WTC11 (cell line): ENCODE data around the gene MEIKIN. TPM values are rescaled to one million over a fixed set of nuclear protein-coding genes. Genes with fewer than 3 reads are reported as not detected.

ENCODE experiments used
- ATAC-seq: fragments of 200-7000 bp; cut with Tn5 transposase; 2 replicates; pipeline ENCODE4 v1.10.0; 2021; ENCODE audit warnings: mild to moderate bottlenecking, moderate library complexity
- CTCF ChIA-PET: fragments of 300-600 bp; sonication (Branson Sonifier 250); formaldehyde crosslinking; loops from one replicate; lab custom pipeline; 2021; ENCODE audit warnings: antibody characterized with exemption; lab: Charles Lee
- POLR2A ChIA-PET: fragments of 350-600 bp; sonication (Branson Sonifier 250); formaldehyde crosslinking; loops from one replicate; lab custom pipeline; 2021; ENCODE audit warnings: antibody characterized with exemption; lab: Charles Lee
- DNase-seq: peaks from one replicate; pipeline ENCODE4 v3.0.0; 2021; ENCODE audit warnings: low spot score
- H3K27ac Mint-ChIP-seq: 2 replicates; pipeline ENCODE4 v1.8.0; 2021; ENCODE audit warnings: mixed read lengths
- H3K27me3 Mint-ChIP-seq: 2 replicates; pipeline ENCODE4 v1.8.0; 2021; ENCODE audit warnings: low read depth, mild to moderate bottlenecking, moderate library complexity, mixed read lengths
- H3K36me3 Mint-ChIP-seq: 2 replicates; pipeline ENCODE4 v1.8.0; 2021; ENCODE audit warnings: mixed read lengths
- H3K4me1 Mint-ChIP-seq: 2 replicates; pipeline ENCODE4 v1.8.0; 2022; ENCODE audit warnings: mixed read lengths
- H3K4me3 Mint-ChIP-seq: 2 replicates; pipeline ENCODE4 v1.8.0; 2021; ENCODE audit warnings: mild to moderate bottlenecking, moderate library complexity, mixed read lengths
- H3K9me3 Mint-ChIP-seq: 2 replicates; pipeline ENCODE4 v1.8.0; 2021; ENCODE audit warnings: mixed read lengths
- CREB1 ChIP-seq: sonication (generic); formaldehyde crosslinking; IDR thresholded peaks from 2 replicates; pipeline ENCODE4 v1.8.0; 2023; ENCODE audit warnings: mild to moderate bottlenecking, missing genetic modification reagents
- CREM ChIP-seq: sonication (generic); formaldehyde crosslinking; IDR thresholded peaks from 2 replicates; pipeline ENCODE4 v1.8.1; 2022; ENCODE audit warnings: mild to moderate bottlenecking, missing genetic modification reagents, moderate library complexity
- GTF2I ChIP-seq: fragments of 250-450 bp; sonication (Bioruptor Pico); conservative IDR thresholded peaks from 2 replicates; pipeline ENCODE4 v1.4.0; 2021; ENCODE audit warnings: mild to moderate bottlenecking
- IRF2 ChIP-seq: sonication (generic); formaldehyde crosslinking; IDR thresholded peaks from 2 replicates; pipeline ENCODE4 v1.8.0; 2022; ENCODE audit warnings: low read depth, missing genetic modification reagents, borderline replicate concordance
- NFYB ChIP-seq: sonication (generic); formaldehyde crosslinking; conservative IDR thresholded peaks from 2 replicates; pipeline ENCODE4 v1.8.0; 2022; ENCODE audit warnings: low read depth, missing genetic modification reagents
- RELA ChIP-seq: sonication (generic); formaldehyde crosslinking; IDR thresholded peaks from 2 replicates; pipeline ENCODE4 v1.8.1; 2022; ENCODE audit warnings: missing genetic modification reagents, mild to moderate bottlenecking, borderline replicate concordance
- SMAD3 ChIP-seq: sonication (generic); formaldehyde crosslinking; IDR thresholded peaks from 2 replicates; pipeline ENCODE4 v1.8.0; 2022; ENCODE audit warnings: missing genetic modification reagents, mild to moderate bottlenecking, borderline replicate concordance
- TP53 ChIP-seq: sonication (generic); formaldehyde crosslinking; IDR thresholded peaks from 2 replicates; pipeline ENCODE4 v1.8.1; 2023; ENCODE audit warnings: mild to moderate bottlenecking, missing genetic modification reagents
- ZNF317 ChIP-seq: sonication (generic); formaldehyde crosslinking; IDR thresholded peaks from 2 replicates; pipeline ENCODE4 v1.8.1; 2023; ENCODE audit warnings: low read depth, mild to moderate bottlenecking, moderate library complexity, missing genetic modification reagents, borderline replicate concordance
- ZNF396 ChIP-seq: fragments of 250-450 bp; sonication (Bioruptor Pico); IDR thresholded peaks from 2 replicates; pipeline ENCODE4 v1.8.0; 2021; ENCODE audit warnings: mild to moderate bottlenecking, moderate library complexity, borderline replicate concordance
- ZNF423 ChIP-seq: fragments of 250-450 bp; sonication (Bioruptor Pico); IDR thresholded peaks from 2 replicates; pipeline ENCODE4 v2.1.2; 2022; ENCODE audit warnings: mild to moderate bottlenecking, moderate library complexity
- ZNF671 ChIP-seq: fragments of 250-450 bp; sonication (Bioruptor Pico); IDR thresholded peaks from 2 replicates; pipeline ENCODE4 v1.8.0; 2021; ENCODE audit warnings: mild to moderate bottlenecking
- total RNA-seq: library from RNA; stranded (reverse); gene quantifications from 3 replicates; pipeline ENCODE4 v1.2.3, GENCODE V29; 2021
- TF ChIP-seq, protein P1 (sequence below): sonication (generic); formaldehyde crosslinking; IDR thresholded peaks from 2 replicates; pipeline ENCODE4 v1.8.1; 2023; ENCODE audit warnings: mild to moderate bottlenecking, missing genetic modification reagents, borderline replicate concordance
- TF ChIP-seq, protein P2 (sequence below): sonication (generic); formaldehyde crosslinking; IDR thresholded peaks from 2 replicates; pipeline ENCODE4 v1.8.0; 2022; ENCODE audit warnings: mild to moderate bottlenecking, missing genetic modification reagents
- TF ChIP-seq, protein P3 (sequence below): sonication (generic); formaldehyde crosslinking; IDR thresholded peaks from 2 replicates; pipeline ENCODE4 v1.8.0; 2023; ENCODE audit warnings: missing genetic modification reagents, mild to moderate bottlenecking, borderline replicate concordance
- TF ChIP-seq, protein P4 (sequence below): fragments of 250-450 bp; sonication (Bioruptor Pico); IDR thresholded peaks from 2 replicates; pipeline ENCODE4 v1.9.0; 2021; ENCODE audit warnings: mild to moderate bottlenecking
- TF ChIP-seq, protein P5 (sequence below): sonication (generic); formaldehyde crosslinking; IDR thresholded peaks from 2 replicates; pipeline ENCODE4 v1.8.1; 2022; ENCODE audit warnings: mild to moderate bottlenecking, moderate library complexity, missing genetic modification reagents
- TF ChIP-seq, protein P6 (sequence below): fragments of 250-450 bp; sonication (Bioruptor Pico); IDR thresholded peaks from 2 replicates; pipeline ENCODE4 v1.9.0; 2021; ENCODE audit warnings: moderate library complexity, mild to moderate bottlenecking, inconsistent platforms, borderline replicate concordance

MEIKIN gene
- total RNA-seq, 1 experiment from 2014 or later = not detected

DNA sequence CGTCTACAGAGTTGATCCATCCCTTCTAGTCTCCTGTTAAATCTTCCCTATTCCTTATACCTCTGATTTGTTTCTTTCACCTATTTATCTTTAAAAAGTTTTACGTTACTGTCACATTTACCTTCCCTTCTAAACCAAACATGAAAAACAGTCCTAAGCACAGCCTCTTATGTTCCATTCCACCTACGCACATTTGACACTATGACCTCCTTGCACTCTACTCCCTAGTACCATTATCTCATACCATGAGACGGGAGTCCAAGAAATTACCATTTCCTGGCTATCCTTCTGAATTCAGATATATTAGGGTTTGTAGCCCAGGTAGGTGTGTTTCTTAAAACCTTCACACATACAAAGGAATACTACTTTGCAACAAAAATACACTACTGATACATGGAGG is 173.8 kb downstream of the MEIKIN start (continued):
- TF ChIP-seq, protein P1, sequence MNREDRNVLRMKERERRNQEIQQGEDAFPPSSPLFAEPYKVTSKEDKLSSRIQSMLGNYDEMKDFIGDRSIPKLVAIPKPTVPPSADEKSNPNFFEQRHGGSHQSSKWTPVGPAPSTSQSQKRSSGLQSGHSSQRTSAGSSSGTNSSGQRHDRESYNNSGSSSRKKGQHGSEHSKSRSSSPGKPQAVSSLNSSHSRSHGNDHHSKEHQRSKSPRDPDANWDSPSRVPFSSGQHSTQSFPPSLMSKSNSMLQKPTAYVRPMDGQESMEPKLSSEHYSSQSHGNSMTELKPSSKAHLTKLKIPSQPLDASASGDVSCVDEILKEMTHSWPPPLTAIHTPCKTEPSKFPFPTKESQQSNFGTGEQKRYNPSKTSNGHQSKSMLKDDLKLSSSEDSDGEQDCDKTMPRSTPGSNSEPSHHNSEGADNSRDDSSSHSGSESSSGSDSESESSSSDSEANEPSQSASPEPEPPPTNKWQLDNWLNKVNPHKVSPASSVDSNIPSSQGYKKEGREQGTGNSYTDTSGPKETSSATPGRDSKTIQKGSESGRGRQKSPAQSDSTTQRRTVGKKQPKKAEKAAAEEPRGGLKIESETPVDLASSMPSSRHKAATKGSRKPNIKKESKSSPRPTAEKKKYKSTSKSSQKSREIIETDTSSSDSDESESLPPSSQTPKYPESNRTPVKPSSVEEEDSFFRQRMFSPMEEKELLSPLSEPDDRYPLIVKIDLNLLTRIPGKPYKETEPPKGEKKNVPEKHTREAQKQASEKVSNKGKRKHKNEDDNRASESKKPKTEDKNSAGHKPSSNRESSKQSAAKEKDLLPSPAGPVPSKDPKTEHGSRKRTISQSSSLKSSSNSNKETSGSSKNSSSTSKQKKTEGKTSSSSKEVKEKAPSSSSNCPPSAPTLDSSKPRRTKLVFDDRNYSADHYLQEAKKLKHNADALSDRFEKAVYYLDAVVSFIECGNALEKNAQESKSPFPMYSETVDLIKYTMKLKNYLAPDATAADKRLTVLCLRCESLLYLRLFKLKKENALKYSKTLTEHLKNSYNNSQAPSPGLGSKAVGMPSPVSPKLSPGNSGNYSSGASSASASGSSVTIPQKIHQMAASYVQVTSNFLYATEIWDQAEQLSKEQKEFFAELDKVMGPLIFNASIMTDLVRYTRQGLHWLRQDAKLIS (CRISPR knock-in tag) = no peak

DNA sequence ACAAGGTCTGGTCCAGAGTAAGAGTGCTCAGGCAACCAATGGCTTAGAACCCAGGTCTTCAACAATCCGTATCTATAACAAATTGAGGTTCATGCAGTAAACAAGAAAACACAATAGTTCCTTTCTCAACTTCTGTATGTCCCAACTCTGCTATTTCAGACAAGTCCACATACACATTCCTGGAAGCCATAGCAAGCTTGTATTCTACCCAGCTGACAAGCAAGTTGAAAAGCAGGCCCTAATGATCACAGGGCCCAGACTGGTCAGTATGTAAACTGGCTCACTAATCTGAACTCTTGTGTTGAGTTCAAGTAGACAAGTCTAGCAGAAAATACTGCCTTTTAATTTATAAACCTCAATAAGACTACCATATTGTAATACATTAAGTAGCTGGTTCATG is 175.5 kb downstream of the MEIKIN start:
- no peak overlapping the region for H3K4me3 Mint-ChIP-seq
- peaks cover 2% of the 10 kb centered on the region; the same call in 1 of the 2 replicates for H3K9me3 Mint-ChIP-seq
- TF ChIP-seq CREB1 (CRISPR knock-in tag) = no peak
- TF ChIP-seq GTF2I (CRISPR knock-in tag) = no peak
- DNase-seq (no peak), ATAC-seq (no peak)
- H3K27me3 Mint-ChIP-seq = no peaks in the 10 kb centered on the region
- ChIA-PET POLR2A (no interaction called here), CTCF (no interaction called here)
- H3K27ac Mint-ChIP-seq = no peak overlapping the region
- H3K4me1 Mint-ChIP-seq = no peaks in the 10 kb centered on the region
- H3K36me3 Mint-ChIP-seq = peaks cover 2% of the 10 kb centered on the region

DNA sequence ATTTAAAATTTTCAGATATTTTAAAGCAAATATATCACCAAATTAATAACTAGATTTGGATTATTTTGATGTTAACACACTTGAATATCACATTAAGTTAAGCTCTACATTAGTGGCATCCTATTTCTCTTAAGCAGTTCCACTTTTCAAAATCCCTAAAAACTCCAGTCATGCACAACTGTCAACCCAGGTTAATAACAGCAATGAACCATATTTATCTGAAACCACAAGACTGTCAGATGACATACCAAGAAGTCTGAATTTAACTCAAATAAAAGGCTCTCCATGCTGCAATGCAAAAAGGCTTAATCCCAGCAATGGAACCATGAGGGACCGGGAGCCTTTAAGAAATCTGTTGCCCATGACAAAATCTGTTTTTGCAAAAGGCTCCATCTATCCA is 176.1 kb downstream of the MEIKIN start:
- ATAC-seq (no peak), DNase-seq (no peak)

DNA sequence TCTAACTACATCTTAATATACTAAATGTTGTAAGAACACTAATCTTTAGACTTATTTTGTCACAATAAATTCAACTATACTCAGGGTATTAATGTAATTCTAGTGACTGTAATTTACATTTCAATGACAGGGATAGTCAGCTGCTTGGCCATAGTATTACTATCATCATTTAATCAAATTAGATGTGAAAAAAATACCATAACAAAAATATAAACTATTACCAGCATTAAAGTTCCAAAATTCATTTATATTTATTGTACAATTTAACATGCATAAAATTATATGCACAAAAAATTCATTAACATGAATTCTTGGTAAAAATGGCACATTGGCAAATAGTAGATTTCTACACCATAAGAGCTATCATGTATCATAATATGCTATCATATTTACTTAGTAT is 177.6 kb downstream of the MEIKIN start:
- ChIA-PET POLR2A (no interaction called here), CTCF (no interaction called here)
- ATAC-seq (no peak), DNase-seq (no peak)
- no peaks in the 10 kb centered on the region for H3K27me3 Mint-ChIP-seq
- H3K4me3 Mint-ChIP-seq = no peak overlapping the region
- H3K27ac Mint-ChIP-seq = no peak overlapping the region
- no peaks in the 10 kb centered on the region for H3K4me1 Mint-ChIP-seq
- peaks cover 11% of the 10 kb centered on the region for H3K36me3 Mint-ChIP-seq
- peaks cover 14% of the 10 kb centered on the region for H3K9me3 Mint-ChIP-seq
- TF ChIP-seq, protein P2, sequence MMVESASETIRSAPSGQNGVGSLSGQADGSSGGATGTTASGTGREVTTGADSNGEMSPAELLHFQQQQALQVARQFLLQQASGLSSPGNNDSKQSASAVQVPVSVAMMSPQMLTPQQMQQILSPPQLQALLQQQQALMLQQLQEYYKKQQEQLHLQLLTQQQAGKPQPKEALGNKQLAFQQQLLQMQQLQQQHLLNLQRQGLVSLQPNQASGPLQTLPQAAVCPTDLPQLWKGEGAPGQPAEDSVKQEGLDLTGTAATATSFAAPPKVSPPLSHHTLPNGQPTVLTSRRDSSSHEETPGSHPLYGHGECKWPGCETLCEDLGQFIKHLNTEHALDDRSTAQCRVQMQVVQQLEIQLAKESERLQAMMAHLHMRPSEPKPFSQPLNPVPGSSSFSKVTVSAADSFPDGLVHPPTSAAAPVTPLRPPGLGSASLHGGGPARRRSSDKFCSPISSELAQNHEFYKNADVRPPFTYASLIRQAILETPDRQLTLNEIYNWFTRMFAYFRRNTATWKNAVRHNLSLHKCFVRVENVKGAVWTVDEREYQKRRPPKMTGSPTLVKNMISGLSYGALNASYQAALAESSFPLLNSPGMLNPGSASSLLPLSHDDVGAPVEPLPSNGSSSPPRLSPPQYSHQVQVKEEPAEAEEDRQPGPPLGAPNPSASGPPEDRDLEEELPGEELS (CRISPR knock-in tag) = no peak
- TF ChIP-seq ZNF423 (no peak), NFYB (CRISPR knock-in tag) (no peak), TP53 (CRISPR knock-in tag) (no peak), IRF2 (CRISPR knock-in tag) (no peak), ZNF317 (CRISPR knock-in tag) (no peak), RELA (CRISPR knock-in tag) (no peak)
- TF ChIP-seq, protein P3, sequence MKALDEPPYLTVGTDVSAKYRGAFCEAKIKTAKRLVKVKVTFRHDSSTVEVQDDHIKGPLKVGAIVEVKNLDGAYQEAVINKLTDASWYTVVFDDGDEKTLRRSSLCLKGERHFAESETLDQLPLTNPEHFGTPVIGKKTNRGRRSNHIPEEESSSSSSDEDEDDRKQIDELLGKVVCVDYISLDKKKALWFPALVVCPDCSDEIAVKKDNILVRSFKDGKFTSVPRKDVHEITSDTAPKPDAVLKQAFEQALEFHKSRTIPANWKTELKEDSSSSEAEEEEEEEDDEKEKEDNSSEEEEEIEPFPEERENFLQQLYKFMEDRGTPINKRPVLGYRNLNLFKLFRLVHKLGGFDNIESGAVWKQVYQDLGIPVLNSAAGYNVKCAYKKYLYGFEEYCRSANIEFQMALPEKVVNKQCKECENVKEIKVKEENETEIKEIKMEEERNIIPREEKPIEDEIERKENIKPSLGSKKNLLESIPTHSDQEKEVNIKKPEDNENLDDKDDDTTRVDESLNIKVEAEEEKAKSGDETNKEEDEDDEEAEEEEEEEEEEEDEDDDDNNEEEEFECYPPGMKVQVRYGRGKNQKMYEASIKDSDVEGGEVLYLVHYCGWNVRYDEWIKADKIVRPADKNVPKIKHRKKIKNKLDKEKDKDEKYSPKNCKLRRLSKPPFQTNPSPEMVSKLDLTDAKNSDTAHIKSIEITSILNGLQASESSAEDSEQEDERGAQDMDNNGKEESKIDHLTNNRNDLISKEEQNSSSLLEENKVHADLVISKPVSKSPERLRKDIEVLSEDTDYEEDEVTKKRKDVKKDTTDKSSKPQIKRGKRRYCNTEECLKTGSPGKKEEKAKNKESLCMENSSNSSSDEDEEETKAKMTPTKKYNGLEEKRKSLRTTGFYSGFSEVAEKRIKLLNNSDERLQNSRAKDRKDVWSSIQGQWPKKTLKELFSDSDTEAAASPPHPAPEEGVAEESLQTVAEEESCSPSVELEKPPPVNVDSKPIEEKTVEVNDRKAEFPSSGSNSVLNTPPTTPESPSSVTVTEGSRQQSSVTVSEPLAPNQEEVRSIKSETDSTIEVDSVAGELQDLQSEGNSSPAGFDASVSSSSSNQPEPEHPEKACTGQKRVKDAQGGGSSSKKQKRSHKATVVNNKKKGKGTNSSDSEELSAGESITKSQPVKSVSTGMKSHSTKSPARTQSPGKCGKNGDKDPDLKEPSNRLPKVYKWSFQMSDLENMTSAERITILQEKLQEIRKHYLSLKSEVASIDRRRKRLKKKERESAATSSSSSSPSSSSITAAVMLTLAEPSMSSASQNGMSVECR (CRISPR knock-in tag) = no peak
- TF ChIP-seq, protein P4, sequence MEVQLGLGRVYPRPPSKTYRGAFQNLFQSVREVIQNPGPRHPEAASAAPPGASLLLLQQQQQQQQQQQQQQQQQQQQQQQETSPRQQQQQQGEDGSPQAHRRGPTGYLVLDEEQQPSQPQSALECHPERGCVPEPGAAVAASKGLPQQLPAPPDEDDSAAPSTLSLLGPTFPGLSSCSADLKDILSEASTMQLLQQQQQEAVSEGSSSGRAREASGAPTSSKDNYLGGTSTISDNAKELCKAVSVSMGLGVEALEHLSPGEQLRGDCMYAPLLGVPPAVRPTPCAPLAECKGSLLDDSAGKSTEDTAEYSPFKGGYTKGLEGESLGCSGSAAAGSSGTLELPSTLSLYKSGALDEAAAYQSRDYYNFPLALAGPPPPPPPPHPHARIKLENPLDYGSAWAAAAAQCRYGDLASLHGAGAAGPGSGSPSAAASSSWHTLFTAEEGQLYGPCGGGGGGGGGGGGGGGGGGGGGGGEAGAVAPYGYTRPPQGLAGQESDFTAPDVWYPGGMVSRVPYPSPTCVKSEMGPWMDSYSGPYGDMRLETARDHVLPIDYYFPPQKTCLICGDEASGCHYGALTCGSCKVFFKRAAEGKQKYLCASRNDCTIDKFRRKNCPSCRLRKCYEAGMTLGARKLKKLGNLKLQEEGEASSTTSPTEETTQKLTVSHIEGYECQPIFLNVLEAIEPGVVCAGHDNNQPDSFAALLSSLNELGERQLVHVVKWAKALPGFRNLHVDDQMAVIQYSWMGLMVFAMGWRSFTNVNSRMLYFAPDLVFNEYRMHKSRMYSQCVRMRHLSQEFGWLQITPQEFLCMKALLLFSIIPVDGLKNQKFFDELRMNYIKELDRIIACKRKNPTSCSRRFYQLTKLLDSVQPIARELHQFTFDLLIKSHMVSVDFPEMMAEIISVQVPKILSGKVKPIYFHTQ (CRISPR knock-in tag) = no peak
- TF ChIP-seq, protein P5, sequence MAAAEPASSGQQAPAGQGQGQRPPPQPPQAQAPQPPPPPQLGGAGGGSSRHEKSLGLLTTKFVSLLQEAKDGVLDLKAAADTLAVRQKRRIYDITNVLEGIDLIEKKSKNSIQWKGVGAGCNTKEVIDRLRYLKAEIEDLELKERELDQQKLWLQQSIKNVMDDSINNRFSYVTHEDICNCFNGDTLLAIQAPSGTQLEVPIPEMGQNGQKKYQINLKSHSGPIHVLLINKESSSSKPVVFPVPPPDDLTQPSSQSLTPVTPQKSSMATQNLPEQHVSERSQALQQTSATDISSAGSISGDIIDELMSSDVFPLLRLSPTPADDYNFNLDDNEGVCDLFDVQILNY (CRISPR knock-in tag) = no peak
- TF ChIP-seq, protein P6, sequence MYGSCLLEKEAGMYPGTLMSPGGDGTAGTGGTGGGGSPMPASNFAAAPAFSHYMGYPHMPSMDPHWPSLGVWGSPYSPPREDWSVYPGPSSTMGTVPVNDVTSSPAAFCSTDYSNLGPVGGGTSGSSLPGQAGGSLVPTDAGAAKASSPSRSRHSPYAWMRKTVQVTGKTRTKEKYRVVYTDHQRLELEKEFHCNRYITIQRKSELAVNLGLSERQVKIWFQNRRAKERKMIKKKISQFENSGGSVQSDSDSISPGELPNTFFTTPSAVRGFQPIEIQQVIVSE (CRISPR knock-in tag) = no peak

More for the DNA sequence above, 176.1 kb downstream of the MEIKIN start:
- no peak overlapping the region for H3K4me3 Mint-ChIP-seq
- CTCF ChIA-PET = no interaction called here
- peaks cover 8% of the 10 kb centered on the region; the same call in 1 of the 2 replicates for H3K9me3 Mint-ChIP-seq
- H3K36me3 Mint-ChIP-seq = peaks cover 6% of the 10 kb centered on the region
- no peaks in the 10 kb centered on the region for H3K4me1 Mint-ChIP-seq
- no peaks in the 10 kb centered on the region for H3K27me3 Mint-ChIP-seq
- no peak overlapping the region for H3K27ac Mint-ChIP-seq
- POLR2A ChIA-PET = no interaction called here
- TF ChIP-seq ZNF396 (CRISPR knock-in tag) (no peak), CREM (CRISPR knock-in tag) (no peak), SMAD3 (CRISPR knock-in tag) (no peak), NFYB (CRISPR knock-in tag) (no peak), ZNF671 (CRISPR knock-in tag) (no peak)
